GM12891 (cell line): Measurements from ENCODE around the gene MX2.

ENCODE experiments used
- POLR2AphosphoS5 ChIP-seq: IDR thresholded peaks from 2 replicates; pipeline ENCODE4 v1.6.1; 2011; ENCODE audit warnings: low read depth, low read length, control low read depth
- TAF1 ChIP-seq: IDR thresholded peaks from 2 replicates; pipeline ENCODE4 v1.6.1; 2011; ENCODE audit warnings: low read depth, low read length, control low read depth

DNA sequence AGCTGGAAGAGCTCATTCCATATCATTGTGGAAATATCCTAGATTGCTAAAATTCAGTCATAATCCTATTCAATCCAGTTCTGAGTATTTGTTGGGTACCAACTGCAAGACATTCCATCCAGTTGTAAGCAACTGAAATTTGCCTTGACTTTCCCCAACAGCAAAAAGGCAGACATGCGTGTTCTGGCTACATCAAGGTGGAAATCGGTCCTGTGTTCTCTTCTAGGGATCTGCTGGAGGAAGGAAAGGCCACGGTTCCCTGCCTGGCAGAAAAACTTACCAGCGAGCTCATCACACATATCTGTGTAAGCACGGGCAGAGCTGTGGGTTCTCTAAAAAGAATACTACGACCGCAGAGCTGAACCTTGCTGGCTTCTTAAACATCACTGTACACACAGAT lies 81.7 kb downstream of the MX2 start:
- TF ChIP-seq POLR2AphosphoS5, result 0 out of 2 replicates have a peak, but pooled peaks have one; percentile 62
- no peak for TF ChIP-seq TAF1
